ENCODE data around the gene MST1.

DNA sequence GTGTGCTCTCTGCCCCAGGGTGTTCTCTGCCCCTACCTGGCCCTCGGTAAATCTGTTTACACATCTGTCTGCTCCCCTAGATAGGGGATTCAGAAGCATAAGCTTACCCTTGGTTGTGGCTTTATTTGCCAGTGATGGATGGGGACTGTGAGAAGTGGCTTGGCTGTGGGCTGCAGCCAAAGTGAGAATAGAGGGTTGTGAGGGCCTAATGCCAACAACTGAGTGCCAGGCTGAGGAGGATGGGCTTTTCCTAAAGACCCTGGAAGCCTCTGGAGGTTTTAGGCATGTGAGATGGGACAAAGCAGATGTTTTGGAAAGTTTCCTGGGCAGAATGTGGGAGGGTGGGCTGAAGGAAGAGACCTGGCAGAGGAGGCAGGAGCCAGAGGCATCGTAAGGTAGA is 30.6 kb downstream of the MST1 start:
- no peak for TF ChIP-seq EZH2 (IDR thresholded peaks at IDR 0.05; ENCODE audit: low read length, unreplicated experiment)
- no peak for TF ChIP-seq CTCF (conservative IDR thresholded peaks at IDR 0.05; ENCODE audit: low read depth, low read length)
